Activated CD4-positive, alpha-beta T cell treated with anti-CD3 and anti-CD28 coated beads for 48 hours (primary cell): ENCODE measurements around the gene RASGRP2.

ENCODE experiments used
- DNase-seq: peaks from one replicate; pipeline ENCODE4 v3.0.0-alpha.2; 2020

The RASGRP2 gene

DNA sequence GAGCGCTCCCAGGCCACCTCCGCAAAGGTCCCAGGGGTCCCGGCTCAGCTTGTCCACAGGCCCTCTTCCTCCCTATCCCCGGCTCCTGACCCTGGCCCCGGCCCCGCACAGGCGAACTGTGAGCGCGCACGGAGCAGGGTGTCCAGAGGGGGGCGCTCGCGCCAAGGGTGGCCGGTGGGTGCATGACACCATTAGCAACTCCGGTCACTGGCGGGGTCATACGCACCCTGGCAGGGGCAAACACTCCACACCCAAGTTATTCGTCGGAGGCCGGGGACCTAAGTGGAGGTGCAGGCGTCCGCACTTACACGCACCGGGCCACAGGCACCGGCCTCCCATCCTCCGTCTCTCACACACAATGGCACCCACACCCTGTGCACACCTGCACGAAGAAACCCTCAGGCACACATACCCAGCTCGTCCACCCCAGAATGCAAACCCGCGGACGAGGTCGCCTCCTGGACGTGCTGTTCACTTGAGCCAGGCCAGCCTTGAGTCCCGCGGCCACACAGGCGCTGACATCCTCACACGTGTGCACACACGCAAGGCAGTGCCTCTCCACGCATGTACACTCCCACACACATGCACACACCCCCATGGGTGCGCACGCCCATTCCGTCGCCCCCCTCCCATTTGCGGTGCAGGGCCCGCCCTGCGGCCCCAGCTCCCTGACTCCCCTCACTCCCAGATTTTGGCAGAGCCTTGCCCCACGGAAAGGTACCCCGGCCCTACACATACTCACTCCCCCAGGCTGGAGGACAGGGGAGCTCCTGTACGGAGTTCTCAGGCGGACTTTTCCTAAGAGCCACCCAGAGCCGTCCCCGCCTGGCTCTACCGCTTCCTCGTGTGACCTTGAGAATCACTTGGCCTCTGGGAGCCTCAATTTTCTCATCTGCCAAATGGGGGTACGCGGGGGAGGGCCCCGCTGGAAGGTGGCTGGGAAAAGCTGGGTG, at the start of gene RASGRP2:
Gene RASGRP2, minus strand, starts transcription at position 552 of the 953 bp plus-strand sequence. CDS start 1,276 bp downstream, outside the sequence.
- DNase-seq = peak; percentile 87

- DNase-seq = no peak
Observed at GRCh38 chr11:64792482-64792881, 48.5 kb upstream of the RASGRP2 start.

DNA sequence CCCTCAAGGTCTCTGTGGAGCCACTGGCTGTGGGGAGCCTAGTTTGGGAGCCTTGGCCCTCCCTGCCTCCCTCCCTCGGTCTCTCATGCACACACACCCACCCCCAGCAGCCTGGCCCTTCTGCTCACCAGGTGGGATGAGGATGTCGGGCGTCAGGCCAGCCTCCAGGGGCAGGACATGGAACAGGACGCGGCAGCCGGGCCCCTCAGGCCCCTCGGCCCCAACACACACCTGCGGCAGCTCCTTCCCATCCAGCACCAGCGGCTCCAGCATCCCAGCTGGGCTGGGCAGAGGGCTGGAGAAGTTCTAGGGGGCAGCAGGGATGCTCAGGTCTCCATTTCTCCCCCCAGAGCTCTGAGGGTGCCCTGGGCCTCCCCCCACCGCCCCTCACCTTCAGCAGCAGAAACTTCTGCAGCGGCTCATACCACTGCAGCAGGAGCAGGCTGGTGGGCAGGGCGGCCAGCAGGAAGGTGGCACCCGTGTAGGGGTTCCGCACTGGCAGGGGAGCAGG, 47.9 kb upstream of the RASGRP2 start:
- no peak for DNase-seq

- no peak for DNase-seq
Observed at GRCh38 chr11:64790205-64791095, 46.5 kb upstream of the RASGRP2 start.

DNA sequence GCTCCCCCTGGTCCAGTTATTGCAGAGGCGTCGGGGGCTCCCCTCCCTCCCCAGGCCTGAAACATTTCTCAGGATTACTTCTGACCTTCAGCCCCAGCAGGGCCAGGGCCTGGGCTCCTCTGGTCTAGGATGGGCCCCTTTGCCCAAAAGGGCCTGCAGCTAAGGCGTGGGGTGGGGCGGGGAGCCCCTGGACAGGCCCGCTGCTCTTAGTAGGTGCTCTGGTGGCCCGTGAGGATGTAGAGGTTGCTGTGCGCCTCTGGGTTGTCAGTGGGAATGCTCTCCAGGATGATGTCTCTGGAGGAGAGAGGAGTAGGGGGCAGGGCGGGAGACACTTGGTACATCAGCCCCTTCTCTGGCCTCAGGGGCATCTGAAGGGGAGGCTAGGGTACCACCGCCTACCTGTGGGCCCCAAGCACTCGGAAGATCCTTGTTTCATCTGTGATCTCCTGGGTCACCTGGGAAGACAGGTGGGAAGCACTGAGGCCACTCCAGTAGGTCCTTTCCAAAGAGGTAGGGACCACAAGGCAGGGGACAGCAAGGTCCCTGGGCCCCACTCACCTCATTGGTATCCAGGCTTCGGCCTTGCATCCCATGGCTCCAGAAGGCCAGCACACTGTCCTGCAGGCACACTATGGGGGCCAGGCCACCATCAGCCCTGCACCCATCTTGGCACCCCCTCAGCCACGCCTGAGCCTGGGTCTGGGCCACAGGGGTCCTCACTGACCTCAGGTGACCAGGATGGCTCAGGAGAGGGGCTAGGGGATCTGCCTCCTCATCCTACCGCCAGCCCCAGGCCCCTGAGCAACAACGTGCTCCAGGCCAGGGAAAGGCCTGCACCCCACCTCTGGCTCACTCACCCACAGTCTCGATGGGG, 45.6 kb upstream of the RASGRP2 start:
- no peak for DNase-seq

- DNase-seq = no peak
Observed at GRCh38 chr11:64788321-64789215, 44.6 kb upstream of the RASGRP2 start.

GRCh38 chr11:64787526-64788320, 43.8 kb upstream of the RASGRP2 start:
- peak; percentile 74 for DNase-seq

DNA sequence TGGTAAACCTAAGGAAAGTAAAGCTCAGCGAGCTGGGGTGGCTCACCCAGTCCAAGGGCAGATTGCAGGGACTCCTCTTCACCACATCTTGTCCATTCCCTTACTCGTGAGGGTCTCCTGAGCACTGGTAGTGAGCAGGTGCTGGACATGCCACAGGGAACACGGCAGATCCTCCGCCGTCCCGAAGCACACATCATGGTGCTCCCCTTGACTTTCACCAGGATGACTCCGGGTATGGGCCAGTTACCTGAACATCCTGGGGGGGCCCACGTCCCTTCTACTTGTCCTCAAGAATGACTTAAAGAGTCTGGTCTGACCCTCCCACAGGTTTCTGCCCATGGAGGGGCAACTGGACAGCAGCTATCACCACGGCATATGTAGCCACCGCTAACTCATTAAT, 42.4 kb upstream of the RASGRP2 start:
- no peak for DNase-seq

GRCh38 chr11:64784813-64785581, 41.1 kb upstream of the RASGRP2 start:
- DNase-seq = no peak

- DNase-seq = peak; percentile 99
Observed at GRCh38 chr11:64778473-64779298, 34.7 kb upstream of the RASGRP2 start, which contains the start of gene SF1. Gene SF1 (minus strand): TSS chr11:64778542. CDS start chr11:64778392, 150 bp downstream.

DNA sequence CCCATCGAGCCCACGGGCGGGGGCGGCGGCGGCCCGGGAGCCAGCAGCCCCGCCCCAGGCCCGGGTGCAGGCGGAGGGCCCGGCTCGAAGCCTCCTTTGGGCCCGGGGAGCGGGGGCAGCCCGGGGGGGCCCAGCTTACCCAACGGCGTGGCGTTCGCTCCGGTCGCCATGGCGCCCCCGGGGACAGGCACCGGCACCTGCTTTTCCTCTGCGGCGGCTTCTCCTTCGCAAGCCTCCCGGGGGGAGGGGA, 34.2 kb upstream of the RASGRP2 start:
- DNase-seq = no peak

DNA sequence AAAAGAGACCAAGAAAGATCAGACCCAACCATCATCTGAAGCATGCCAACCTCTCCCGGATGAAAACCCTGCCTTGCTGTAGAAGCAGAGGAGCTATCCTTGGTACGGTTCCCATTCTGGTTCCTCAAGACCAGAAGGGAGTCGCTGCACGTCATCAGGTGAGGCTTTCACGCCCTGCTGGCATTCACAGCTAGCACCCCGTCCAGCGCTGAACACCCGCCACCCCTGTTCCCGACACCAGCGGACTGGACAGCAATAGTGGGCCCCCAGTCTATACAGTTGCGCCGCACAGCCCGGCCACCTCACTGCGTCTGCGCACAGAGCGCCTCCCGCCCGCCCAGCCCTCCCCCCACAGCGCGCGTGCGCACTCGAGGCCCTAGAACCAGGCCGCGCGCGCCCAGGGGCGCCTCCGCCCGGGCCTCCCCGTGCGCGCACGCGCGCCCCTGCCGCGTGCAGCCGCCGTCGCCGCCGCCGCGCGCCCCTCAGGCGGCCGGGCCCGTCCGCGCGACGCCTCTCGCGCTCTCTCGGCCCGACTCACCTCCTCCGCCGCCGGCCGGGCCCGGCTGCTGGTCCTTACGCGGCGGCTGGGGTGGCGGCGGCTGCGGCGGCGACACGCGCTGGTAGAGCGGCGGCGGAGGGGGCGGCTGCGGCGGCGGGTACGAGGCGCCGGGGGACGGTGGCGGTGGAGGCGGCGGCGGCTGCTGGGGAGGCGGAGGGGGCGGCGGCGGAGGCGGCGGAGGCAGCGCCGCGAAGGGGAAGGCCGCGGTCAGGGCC, 33.7 kb upstream of the RASGRP2 start:
- peak; percentile 84 for DNase-seq

DNA sequence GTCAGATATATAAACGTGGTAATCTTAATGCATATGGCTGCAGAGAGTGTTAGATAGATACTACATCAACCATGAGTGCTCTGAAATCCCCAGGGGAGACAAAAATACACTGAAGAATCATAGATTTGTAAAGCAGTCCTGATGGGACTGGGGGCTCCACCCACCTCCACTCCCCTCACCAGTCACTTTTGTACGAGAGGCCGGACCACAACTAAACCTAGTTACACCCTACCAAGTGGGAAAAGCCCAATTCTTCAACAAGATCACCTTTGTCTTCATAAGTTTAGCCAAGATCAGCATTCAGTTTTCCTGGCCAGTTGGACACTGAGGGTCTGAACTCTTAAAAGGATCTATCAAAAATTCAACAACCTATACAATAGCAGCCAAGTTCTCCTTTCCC, 32.9 kb upstream of the RASGRP2 start:
- DNase-seq = no peak

GRCh38 chr11:64776425-64776824, 32.5 kb upstream of the RASGRP2 start:
- DNase-seq = no peak

DNA sequence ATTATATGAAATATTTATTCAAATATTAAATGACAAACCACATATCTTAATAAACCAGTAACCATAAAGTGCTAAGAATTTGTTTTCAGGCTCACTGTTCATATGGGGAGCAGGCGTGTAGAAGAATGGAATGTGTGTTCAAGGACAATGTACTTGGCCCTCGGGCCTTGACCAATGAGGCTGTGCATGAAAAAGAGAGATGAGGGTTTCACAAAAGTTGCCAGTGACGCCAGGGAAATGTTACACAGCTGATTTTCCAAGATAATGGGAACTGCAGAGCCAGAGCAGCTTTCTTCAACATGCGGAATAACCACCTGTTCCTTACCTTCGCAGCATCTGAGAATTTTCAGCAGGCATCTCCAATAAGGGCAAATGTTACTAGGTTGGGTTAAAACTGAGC, 30.2 kb upstream of the RASGRP2 start:
- no peak for DNase-seq

GRCh38 chr11:64772303-64773018, 28.5 kb upstream of the RASGRP2 start:
- DNase-seq = no peak

- no peak for DNase-seq
Observed at GRCh38 chr11:64771861-64772260, 27.9 kb upstream of the RASGRP2 start.
